ENCODE results near the gene NPHS2.

The NPHS2 gene

DNA sequence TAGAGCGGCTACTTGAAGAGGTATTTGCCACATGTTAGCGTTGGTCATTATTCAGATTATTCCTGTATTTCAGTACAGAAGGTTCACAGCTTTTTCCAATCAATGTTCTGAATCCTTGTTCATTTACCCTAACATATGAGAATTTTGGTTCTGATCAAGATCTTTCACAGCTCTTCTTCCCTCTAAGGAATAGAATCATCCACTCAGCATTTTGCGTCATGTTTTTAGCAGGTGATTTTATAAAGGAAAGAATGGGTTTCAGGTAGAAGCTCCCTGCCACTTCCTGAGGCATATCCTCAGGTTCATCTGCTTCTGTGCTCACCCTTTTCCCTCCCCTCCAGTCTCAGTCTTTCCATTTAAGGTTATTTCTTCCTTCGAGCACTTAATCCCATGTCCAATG is 66.4 kb downstream of the NPHS2 start:
- H3K27me3 Mint-ChIP-seq: no peaks in the 10 kb centered on the region
- no peaks in the 10 kb centered on the region for H3K4me1 Mint-ChIP-seq (ENCODE audit: low read depth)
- DNase-seq: no peak
- H3K36me3 Mint-ChIP-seq (ENCODE audit: low read depth): no peaks in the 10 kb centered on the region
- H3K27ac Mint-ChIP-seq: no peak overlapping the region
- peaks cover 2% of the 10 kb centered on the region for H3K9me3 Mint-ChIP-seq
- no peak overlapping the region for H3K4me3 Mint-ChIP-seq

DNA sequence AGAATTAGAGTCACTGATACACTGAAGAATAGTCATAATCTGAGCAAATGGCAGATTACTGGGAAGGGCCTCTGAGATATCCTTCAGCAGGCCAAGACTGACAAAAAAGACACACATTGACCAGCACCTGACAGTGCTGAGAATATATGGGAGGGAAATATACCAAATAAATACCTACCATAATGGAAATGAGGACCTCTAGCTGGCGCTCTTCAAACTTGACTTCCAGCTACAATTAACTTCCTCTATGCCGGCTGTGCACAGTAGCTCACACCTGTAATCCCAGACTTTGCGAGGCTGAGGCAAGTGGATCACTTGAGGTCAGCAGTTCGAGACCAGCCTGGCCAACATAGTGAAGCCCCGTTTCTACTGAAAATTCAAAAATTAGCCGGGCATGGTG is 69.5 kb downstream of the NPHS2 start:
- H3K4me3 Mint-ChIP-seq: no peak overlapping the region
- no peaks in the 10 kb centered on the region for H3K36me3 Mint-ChIP-seq (ENCODE audit: low read depth)
- no peak overlapping the region for H3K27ac Mint-ChIP-seq
- no peaks in the 10 kb centered on the region for H3K4me1 Mint-ChIP-seq (ENCODE audit: low read depth)
- no peak for DNase-seq
- H3K9me3 Mint-ChIP-seq: no peaks in the 10 kb centered on the region
- no peaks in the 10 kb centered on the region for H3K27me3 Mint-ChIP-seq
